Left ventricle myocardium inferior (tissue), 1 donor: Measurements from ENCODE around the gene THSD8. TPM values are rescaled to one million over a fixed set of nuclear protein-coding genes. Genes with fewer than 3 reads are reported as not detected.

Source experiments
- DNase-seq: peaks from one replicate; pipeline ENCODE4 v3.0.0-alpha.2; 2020
- H3K27ac ChIP-seq: fragments of 200-600 bp; replicated peaks from 2 replicates; pipeline ENCODE4 v1.8.0; 2021
- H3K27me3 ChIP-seq: fragments of 200-600 bp; 2 replicates; pipeline ENCODE4 v1.8.0; 2021; ENCODE audit warnings: low read depth
- H3K36me3 ChIP-seq: fragments of 200-600 bp; 2 replicates; pipeline ENCODE4 v1.8.0; 2021
- H3K4me1 ChIP-seq: fragments of 200-600 bp; 2 replicates; pipeline ENCODE4 v1.8.0; 2021
- H3K4me3 ChIP-seq: fragments of 200-600 bp; 2 replicates; pipeline ENCODE4 v1.8.0; 2021; ENCODE audit warnings: mild to moderate bottlenecking, moderate library complexity
- H3K9me3 ChIP-seq: fragments of 200-600 bp; replicated peaks from 2 replicates; pipeline ENCODE4 v1.8.0; 2021
- intact Hi-C: fragments of 100-400 bp; cut with micrococcal nuclease; formaldehyde crosslinking; loops from one replicate; pipeline ENCODE4 v1.11.0; 2022
- total RNA-seq: library from RNA; stranded (reverse); fragmentation: NEBNext Ultra II Directional; extraction: Animal tissue kit (Norgen Biotek cat#: 25700); gene quantifications from one replicate; pipeline ENCODE4 v1.2.1, GENCODE V29; 2021
- TF ChIP-seq, protein P1 (sequence below): fragments of 200-600 bp; IDR thresholded peaks from 2 replicates; pipeline ENCODE4 v1.8.0; 2021; ENCODE audit warnings: antibody characterized with exemption, mild to moderate bottlenecking, borderline replicate concordance
- donor health status: DM: no; HTN: yes; CAD: no; lungs with severe emphysema.

THSD8 gene
- total RNA-seq, 1 donor from 2014 or later = 2.7 TPM

DNA sequence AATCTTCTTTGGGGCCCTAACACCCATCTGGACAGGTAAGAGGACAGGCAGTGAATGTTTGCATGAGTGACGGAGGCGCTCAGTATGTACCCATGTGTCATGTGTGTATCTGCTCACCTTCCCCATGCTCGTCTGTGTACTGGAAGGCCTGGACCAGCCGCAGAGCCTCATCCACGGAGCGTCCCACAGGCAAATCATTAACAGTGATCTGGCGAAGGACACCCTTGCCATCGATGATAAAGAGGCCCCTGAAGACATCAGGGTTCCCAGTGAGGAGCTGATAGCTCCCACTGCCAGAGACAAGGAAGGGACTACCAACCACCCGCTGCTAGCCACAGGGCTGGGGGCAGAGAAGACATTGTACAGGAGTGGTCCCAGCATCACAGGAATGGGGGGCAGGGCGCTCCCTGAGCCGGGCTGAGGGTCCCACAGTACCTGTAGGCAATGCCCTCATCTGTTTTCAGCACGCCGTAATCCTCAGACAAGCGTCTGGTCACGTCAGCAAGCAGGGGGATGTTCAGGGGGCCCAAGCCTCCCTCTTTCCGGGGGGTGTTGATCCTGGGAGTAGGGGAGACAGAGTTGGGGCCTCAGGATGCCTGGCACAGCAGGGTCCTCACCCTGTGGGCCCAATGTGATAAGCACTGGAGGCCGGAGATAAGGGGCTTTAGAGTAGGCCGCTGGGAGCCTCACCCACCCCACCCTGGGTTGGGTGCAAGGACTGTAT lies 2.0 kb upstream of the THSD8 start:
- no peaks in the 10 kb centered on the region for H3K9me3 ChIP-seq
- DNase-seq = no peak
- H3K27me3 ChIP-seq = no peaks in the 10 kb centered on the region
- H3K27ac ChIP-seq = peak overlapping the region; percentile 93
- H3K36me3 ChIP-seq = peaks cover 38% of the 10 kb centered on the region
- intact Hi-C loops = no loop called here
- H3K4me3 ChIP-seq = peak overlapping the region; percentile 98
- TF ChIP-seq, protein P1, sequence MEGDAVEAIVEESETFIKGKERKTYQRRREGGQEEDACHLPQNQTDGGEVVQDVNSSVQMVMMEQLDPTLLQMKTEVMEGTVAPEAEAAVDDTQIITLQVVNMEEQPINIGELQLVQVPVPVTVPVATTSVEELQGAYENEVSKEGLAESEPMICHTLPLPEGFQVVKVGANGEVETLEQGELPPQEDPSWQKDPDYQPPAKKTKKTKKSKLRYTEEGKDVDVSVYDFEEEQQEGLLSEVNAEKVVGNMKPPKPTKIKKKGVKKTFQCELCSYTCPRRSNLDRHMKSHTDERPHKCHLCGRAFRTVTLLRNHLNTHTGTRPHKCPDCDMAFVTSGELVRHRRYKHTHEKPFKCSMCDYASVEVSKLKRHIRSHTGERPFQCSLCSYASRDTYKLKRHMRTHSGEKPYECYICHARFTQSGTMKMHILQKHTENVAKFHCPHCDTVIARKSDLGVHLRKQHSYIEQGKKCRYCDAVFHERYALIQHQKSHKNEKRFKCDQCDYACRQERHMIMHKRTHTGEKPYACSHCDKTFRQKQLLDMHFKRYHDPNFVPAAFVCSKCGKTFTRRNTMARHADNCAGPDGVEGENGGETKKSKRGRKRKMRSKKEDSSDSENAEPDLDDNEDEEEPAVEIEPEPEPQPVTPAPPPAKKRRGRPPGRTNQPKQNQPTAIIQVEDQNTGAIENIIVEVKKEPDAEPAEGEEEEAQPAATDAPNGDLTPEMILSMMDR = no peak
- H3K4me1 ChIP-seq = peaks cover 40% of the 10 kb centered on the region

DNA sequence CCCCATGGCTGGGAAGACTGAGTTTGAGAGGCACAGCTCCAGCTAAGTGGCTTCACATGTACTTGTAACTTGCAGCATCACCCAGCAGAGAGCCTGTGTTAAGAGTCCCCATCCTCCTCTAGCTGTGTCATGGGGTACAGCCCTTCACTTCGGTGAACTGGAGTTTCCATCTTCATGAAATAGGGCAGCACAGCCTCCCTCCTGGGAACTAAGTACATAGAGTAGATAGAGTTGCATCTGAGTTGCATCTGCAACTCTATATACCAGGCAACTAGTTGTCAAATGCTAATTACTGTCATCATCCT lies 1.5 kb upstream of the THSD8 start:
- TF ChIP-seq, protein P1 = no peak
- Histone ChIP-seq H3K4me3 (peak overlapping the region; percentile 98), H3K27ac (peak overlapping the region; percentile 93), H3K27me3 (no peaks in the 10 kb centered on the region), H3K9me3 (no peaks in the 10 kb centered on the region), H3K4me1 (peaks cover 40% of the 10 kb centered on the region), H3K36me3 (peaks cover 38% of the 10 kb centered on the region)
- intact Hi-C loops = no loop called here
- no peak for DNase-seq

DNA sequence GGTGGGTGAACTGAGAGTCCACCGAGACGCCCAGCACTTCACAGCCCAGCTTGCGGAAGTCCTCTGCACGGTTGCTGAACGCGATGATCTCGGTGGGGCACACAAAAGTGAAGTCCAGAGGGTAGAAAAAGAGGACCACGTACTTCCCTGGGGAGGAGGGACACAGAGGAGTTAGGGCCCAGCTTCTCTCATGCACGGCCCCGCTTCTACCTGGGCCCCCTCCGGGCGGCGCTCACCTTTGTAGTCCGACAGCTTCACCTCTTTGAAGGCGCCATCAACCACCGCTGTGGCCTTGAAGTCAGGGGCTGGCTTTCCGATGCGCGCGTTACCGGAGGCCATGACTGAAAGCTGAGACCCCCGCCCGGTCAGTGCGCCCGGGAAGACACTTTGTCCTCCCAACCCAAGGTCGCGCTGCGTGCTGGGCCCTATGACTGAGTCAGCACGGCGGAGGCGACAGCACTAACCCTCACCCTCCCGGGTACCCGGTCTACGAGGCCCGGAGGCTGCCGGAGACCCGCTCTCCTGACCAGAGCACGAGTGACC lies 875 bp upstream of the THSD8 start:
- peaks cover 38% of the 10 kb centered on the region for H3K36me3 ChIP-seq
- peaks cover 37% of the 10 kb centered on the region for H3K4me1 ChIP-seq
- H3K4me3 ChIP-seq = peak overlapping the region; percentile 98
- TF ChIP-seq, protein P1 = no peak
- H3K27ac ChIP-seq = peak overlapping the region; percentile 93
- DNase-seq = no peak
- intact Hi-C loops = no loop called here
- no peaks in the 10 kb centered on the region for H3K9me3 ChIP-seq
- no peaks in the 10 kb centered on the region for H3K27me3 ChIP-seq

DNA sequence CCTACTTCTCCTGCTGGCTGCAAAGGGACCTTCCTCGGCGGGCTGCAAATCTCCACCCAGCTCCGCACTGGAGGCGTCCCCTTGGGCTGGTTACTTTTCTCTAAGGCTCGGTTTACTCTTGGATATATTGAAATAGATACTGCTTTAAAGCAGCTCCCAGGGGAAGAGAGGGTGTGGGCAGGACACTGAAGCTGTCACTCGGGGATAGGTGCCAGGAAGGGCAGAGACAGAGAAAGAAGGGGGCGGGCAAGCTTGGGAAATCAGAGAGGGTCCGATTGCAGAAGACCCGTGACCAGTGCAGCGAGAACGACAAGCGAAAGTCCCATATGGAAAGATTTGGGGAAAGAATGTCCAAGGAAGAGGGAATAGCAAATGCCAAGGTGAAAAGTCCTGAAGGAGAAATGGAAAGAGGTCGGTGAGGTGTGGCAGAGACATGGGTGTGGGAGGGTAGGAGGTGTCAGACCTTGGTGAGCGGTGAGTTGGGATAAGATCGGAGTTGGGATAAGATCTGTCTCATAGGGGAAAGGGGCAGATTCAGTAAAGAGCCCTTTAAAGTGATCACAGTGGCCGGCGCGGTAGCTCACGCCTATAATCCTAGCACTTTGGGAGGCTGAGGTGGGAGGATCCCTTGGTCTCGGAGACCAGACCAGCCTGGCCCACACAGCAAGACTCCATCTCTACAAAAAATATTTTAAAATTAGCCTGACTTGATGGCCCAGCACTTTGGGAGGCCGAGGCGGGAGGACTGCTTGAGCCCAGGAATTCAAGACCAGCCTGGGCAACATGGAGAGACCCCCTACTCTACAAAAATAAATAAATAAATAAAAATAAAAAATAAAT lies 618 bp downstream of the THSD8 start:
- intact Hi-C loops = no loop called here
- peak overlapping the region; percentile 98 for H3K4me3 ChIP-seq
- no peaks in the 10 kb centered on the region for H3K9me3 ChIP-seq
- peaks cover 31% of the 10 kb centered on the region for H3K36me3 ChIP-seq
- H3K27me3 ChIP-seq = no peaks in the 10 kb centered on the region
- DNase-seq = no peak
- TF ChIP-seq, protein P1 = no peak
- H3K4me1 ChIP-seq = peaks cover 45% of the 10 kb centered on the region
- H3K27ac ChIP-seq = peak overlapping the region; percentile 93

DNA sequence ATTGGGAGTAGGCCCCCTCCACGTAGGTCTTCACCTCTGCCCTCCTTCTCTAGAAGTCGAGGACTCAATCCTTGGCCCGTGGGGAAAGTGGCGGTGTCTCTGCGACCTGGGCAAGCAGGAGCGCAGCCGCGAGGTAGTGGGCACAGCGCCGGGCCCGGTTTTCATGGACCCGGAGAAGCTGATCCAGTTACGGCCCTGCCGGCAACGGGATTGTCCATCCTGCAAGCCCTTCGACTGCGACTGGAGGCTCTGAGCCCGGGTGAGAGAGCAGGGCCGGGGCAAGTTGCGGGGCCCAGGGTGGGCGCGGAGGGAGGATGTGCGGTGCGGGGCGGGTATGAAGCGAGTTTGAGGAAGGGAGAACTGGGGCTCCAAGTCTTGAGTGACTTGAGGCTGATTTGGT lies 2.2 kb downstream of the THSD8 start:
- Histone ChIP-seq H3K4me1 (peaks cover 45% of the 10 kb centered on the region), H3K27ac (no peak overlapping the region), H3K27me3 (no peaks in the 10 kb centered on the region), H3K4me3 (no peak overlapping the region), H3K36me3 (peaks cover 16% of the 10 kb centered on the region), H3K9me3 (no peaks in the 10 kb centered on the region)
- intact Hi-C loops = no loop called here
- DNase-seq = no peak
- TF ChIP-seq, protein P1 = no peak
